HEK293 (cell line): ENCODE results near the gene DCTN3.
A peak's percentile ranks its signal among the peaks of the same experiment; 100 is the strongest.

Experiments
- CTCF ChIP-seq: fragments of 450-650 bp; formaldehyde crosslinking; IDR thresholded peaks from 2 replicates; pipeline ENCODE4 v1.5.1; 2016; ENCODE audit warnings: missing biosample characterization, missing genetic modification characterization
- HIC1 ChIP-seq: fragments of 450-650 bp; formaldehyde crosslinking; IDR thresholded peaks from 2 replicates; pipeline ENCODE4 v1.5.1; 2016; ENCODE audit warnings: missing biosample characterization, missing genetic modification characterization
- HOXD13 ChIP-seq: sonication (generic); formaldehyde crosslinking; IDR thresholded peaks from 2 replicates; pipeline ENCODE4 v1.8.0; 2022; ENCODE audit warnings: missing genetic modification reagents, borderline replicate concordance
- MEIS1 ChIP-seq: sonication (generic); formaldehyde crosslinking; IDR thresholded peaks from 2 replicates; pipeline ENCODE4 v1.8.1; 2022; ENCODE audit warnings: missing genetic modification reagents, mild to moderate bottlenecking, borderline replicate concordance
- PRDM6 ChIP-seq: fragments of 450-650 bp; formaldehyde crosslinking; IDR thresholded peaks from 2 replicates; pipeline ENCODE4 v1.5.1; 2017; ENCODE audit warnings: missing biosample characterization, missing genetic modification characterization
- TCF7L2 ChIP-seq: IDR thresholded peaks from 2 replicates; pipeline ENCODE4 v1.6.1; 2011; ENCODE audit warnings: low read depth, mild to moderate bottlenecking, inconsistent platforms, low read length, moderate library complexity, borderline replicate concordance
- TRIM28 ChIP-seq: IDR thresholded peaks from 2 replicates; pipeline ENCODE4 v1.6.1; 2011; ENCODE audit warnings: low read length, control low read depth, borderline replicate concordance
- YY1 ChIP-seq: fragments of 450-650 bp; formaldehyde crosslinking; IDR thresholded peaks from 2 replicates; pipeline ENCODE4 v1.5.1; 2018; ENCODE audit warnings: missing biosample characterization, missing genetic modification characterization
- ZBTB20 ChIP-seq: fragments of 450-650 bp; formaldehyde crosslinking; IDR thresholded peaks from 2 replicates; pipeline ENCODE4 v1.5.1; 2016; ENCODE audit warnings: missing biosample characterization, missing genetic modification characterization
- ZBTB6 ChIP-seq: fragments of 450-650 bp; formaldehyde crosslinking; IDR thresholded peaks from 2 replicates; pipeline ENCODE4 v1.5.1; 2017; ENCODE audit warnings: missing biosample characterization, missing genetic modification characterization
- ZBTB8A ChIP-seq: fragments of 450-650 bp; formaldehyde crosslinking; IDR thresholded peaks from 2 replicates; pipeline ENCODE4 v1.5.1; 2016; ENCODE audit warnings: missing biosample characterization, missing genetic modification characterization
- ZEB2 ChIP-seq: fragments of 450-650 bp; formaldehyde crosslinking; IDR thresholded peaks from 2 replicates; pipeline ENCODE4 v1.5.1; 2016; ENCODE audit warnings: missing biosample characterization, missing genetic modification characterization
- ZFP37 ChIP-seq: fragments of 450-650 bp; formaldehyde crosslinking; IDR thresholded peaks from 2 replicates; pipeline ENCODE4 v1.5.1; 2016; ENCODE audit warnings: missing biosample characterization, missing genetic modification characterization
- ZNF184 ChIP-seq: fragments of 450-650 bp; IDR thresholded peaks from 2 replicates; pipeline ENCODE4 v1.5.1; 2018; ENCODE audit warnings: missing biosample characterization, mild to moderate bottlenecking, missing genetic modification characterization
- ZNF19 ChIP-seq: fragments of 450-650 bp; formaldehyde crosslinking; IDR thresholded peaks from 2 replicates; pipeline ENCODE4; 2016; ENCODE audit warnings: missing biosample characterization, missing genetic modification characterization, low read depth
- ZNF2 ChIP-seq: fragments of 450-650 bp; formaldehyde crosslinking; IDR thresholded peaks from 2 replicates; pipeline ENCODE4 v1.5.1; 2016; ENCODE audit warnings: missing biosample characterization, missing genetic modification characterization
- ZNF362 ChIP-seq: fragments of 450-650 bp; formaldehyde crosslinking; IDR thresholded peaks from 2 replicates; pipeline ENCODE4 v1.5.1; 2016; ENCODE audit warnings: missing biosample characterization, missing genetic modification characterization
- ZNF433 ChIP-seq: fragments of 450-650 bp; formaldehyde crosslinking; IDR thresholded peaks from 2 replicates; pipeline ENCODE4 v1.5.1; 2016; ENCODE audit warnings: missing biosample characterization, missing genetic modification characterization, low read depth
- ZNF473 ChIP-seq: fragments of 450-650 bp; formaldehyde crosslinking; IDR thresholded peaks from 2 replicates; pipeline ENCODE4 v1.5.1; 2017; ENCODE audit warnings: missing biosample characterization, missing genetic modification characterization
- ZNF513 ChIP-seq: fragments of 450-650 bp; IDR thresholded peaks from 2 replicates; pipeline ENCODE4 v1.5.1; 2018; ENCODE audit warnings: missing biosample characterization, missing genetic modification characterization
- ZNF514 ChIP-seq: fragments of 450-650 bp; formaldehyde crosslinking; IDR thresholded peaks from 2 replicates; pipeline ENCODE4 v1.5.1; 2016; ENCODE audit warnings: missing biosample characterization, missing genetic modification characterization
- ZNF555 ChIP-seq: fragments of 450-650 bp; formaldehyde crosslinking; conservative IDR thresholded peaks from 2 replicates; pipeline ENCODE4 v1.5.1; 2017; ENCODE audit warnings: missing biosample characterization, mild to moderate bottlenecking, missing genetic modification characterization, inconsistent platforms
- ZNF560 ChIP-seq: fragments of 450-650 bp; formaldehyde crosslinking; IDR thresholded peaks from 2 replicates; pipeline ENCODE4 v1.5.1; 2017; ENCODE audit warnings: missing biosample characterization, missing genetic modification characterization, borderline replicate concordance
- ZNF585B ChIP-seq: fragments of 450-650 bp; formaldehyde crosslinking; IDR thresholded peaks from 2 replicates; pipeline ENCODE4 v1.5.1; 2016; ENCODE audit warnings: missing biosample characterization, missing genetic modification characterization
- ZNF623 ChIP-seq: fragments of 450-650 bp; formaldehyde crosslinking; IDR thresholded peaks from 2 replicates; pipeline ENCODE4 v1.5.1; 2016; ENCODE audit warnings: missing biosample characterization, missing genetic modification characterization
- ZNF629 ChIP-seq: fragments of 450-650 bp; formaldehyde crosslinking; IDR thresholded peaks from 2 replicates; pipeline ENCODE4 v1.5.1; 2017; ENCODE audit warnings: missing biosample characterization, missing genetic modification characterization
- ZNF654 ChIP-seq: fragments of 450-650 bp; formaldehyde crosslinking; IDR thresholded peaks from 2 replicates; pipeline ENCODE4 v1.5.1; 2016; ENCODE audit warnings: low read depth, missing biosample characterization, missing genetic modification characterization
- ZNF664 ChIP-seq: fragments of 450-650 bp; formaldehyde crosslinking; IDR thresholded peaks from 2 replicates; pipeline ENCODE4 v1.5.1; 2016; ENCODE audit warnings: missing biosample characterization, missing genetic modification characterization
- ZNF670 ChIP-seq: fragments of 450-650 bp; formaldehyde crosslinking; IDR thresholded peaks from 2 replicates; pipeline ENCODE4 v1.5.1; 2016; ENCODE audit warnings: missing biosample characterization, missing genetic modification characterization, low read depth
- ZNF701 ChIP-seq: fragments of 450-650 bp; formaldehyde crosslinking; IDR thresholded peaks from 2 replicates; pipeline ENCODE4 v1.5.1; 2016; ENCODE audit warnings: missing biosample characterization, missing genetic modification characterization
- ZNF830 ChIP-seq: fragments of 450-650 bp; IDR thresholded peaks from 2 replicates; pipeline ENCODE4 v1.5.0; 2018; ENCODE audit warnings: missing biosample characterization, missing genetic modification characterization, low read depth, mild to moderate bottlenecking, moderate library complexity
- ZXDB ChIP-seq: fragments of 450-650 bp; formaldehyde crosslinking; IDR thresholded peaks from 2 replicates; pipeline ENCODE4 v1.5.1; 2016; ENCODE audit warnings: missing biosample characterization, missing genetic modification characterization

The DCTN3 gene

GRCh38 chr9:34637356-34638137, 17.3 kb upstream of the DCTN3 start, which contains the start of gene SIGMAR1 (continued):
- peak; percentile 58 for TF ChIP-seq ZBTB8A
- TF ChIP-seq TCF7L2 = no peak
- no peak for TF ChIP-seq ZNF433 (tag by site-specific recombination)
- no peak for TF ChIP-seq ZNF629 (tag by site-specific recombination)
- 0 out of 2 replicates have a peak, but pooled peaks have one; percentile 25 for TF ChIP-seq ZBTB6 (tag by site-specific recombination)
- TF ChIP-seq ZNF473 = no peak
- 0 out of 2 replicates have a peak, but pooled peaks have one; percentile 33 for TF ChIP-seq ZXDB
- TF ChIP-seq ZNF623 = no peak
- TF ChIP-seq TRIM28 = peak; percentile 56; the same call in 1 of the 2 replicates
- no peak for TF ChIP-seq ZNF701 (tag by site-specific recombination)
- TF ChIP-seq ZFP37 (tag by site-specific recombination) = no peak
- TF ChIP-seq CTCF = peak; percentile 20; the same call in 1 of the 2 replicates
- TF ChIP-seq PRDM6 (tag by site-specific recombination) = no peak
- TF ChIP-seq ZBTB20 (tag by site-specific recombination) = no peak
- no peak; the same call in 1 of the 2 replicates for TF ChIP-seq ZNF513 (tag by site-specific recombination)
- TF ChIP-seq ZNF362 (tag by site-specific recombination) = no peak
- no peak for TF ChIP-seq ZNF670 (tag by site-specific recombination)
- TF ChIP-seq ZEB2 (tag by site-specific recombination) = no peak
- no peak for TF ChIP-seq ZNF184
- TF ChIP-seq ZNF585B = no peak
- no peak for TF ChIP-seq MEIS1 (CRISPR knock-in tag)
- no peak for TF ChIP-seq YY1
- no peak for TF ChIP-seq ZNF560 (tag by site-specific recombination)
- no peak for TF ChIP-seq ZNF830 (tag by site-specific recombination)
- TF ChIP-seq ZNF664 (tag by site-specific recombination) = no peak
- no peak for TF ChIP-seq ZNF555
- peak; percentile 88 for TF ChIP-seq HIC1 (tag by site-specific recombination)
- peak; percentile 44; the same call in 1 of the 2 replicates for TF ChIP-seq ZNF2
- no peak for TF ChIP-seq ZNF19 (tag by site-specific recombination)
- TF ChIP-seq ZNF514 (tag by site-specific recombination) = no peak
- TF ChIP-seq ZNF654 (tag by site-specific recombination) = no peak
- TF ChIP-seq HOXD13 (CRISPR knock-in tag) = peak; percentile 77; the same call in 1 of the 2 replicates
